Measurements from ENCODE around the gene USP6NL.

Gene USP6NL

GRCh38 chr10:11646450-11646849, 35.0 kb upstream of the USP6NL start:
- Histone ChIP-seq H2AFZ (ENCODE audit: low read depth, low read length) (no peak overlapping the region), H3K4me2 (ENCODE audit: insufficient read depth, low read length) (no peak overlapping the region), H3K27ac (ENCODE audit: low read length) (no peak overlapping the region), H3K4me3 (ENCODE audit: low read depth in 1 of 2, low read length in 2 of 2) (no peak overlapping the region), H4K20me1 (ENCODE audit: insufficient read depth, low read length) (no peaks in the 10 kb centered on the region), H3K27me3 (ENCODE audit: insufficient read depth, low read length, poor library complexity) (no peaks in the 10 kb centered on the region), H3K4me1 (ENCODE audit: insufficient read depth, low read length) (no peaks in the 10 kb centered on the region), H3K9me3 (ENCODE audit: insufficient read depth, low read length, severe bottlenecking) (no peaks in the 10 kb centered on the region), H3K36me3 (ENCODE audit: insufficient read depth, low read length) (no peaks in the 10 kb centered on the region), H3K79me2 (ENCODE audit: insufficient read depth, low read length) (no peaks in the 10 kb centered on the region), H3K9ac (ENCODE audit: low read depth, low read length) (no peak overlapping the region)
- DNase-seq (no peak), ATAC-seq (ENCODE audit: insufficient read depth, low read depth) (no peak)
- TF ChIP-seq EZH2 (IDR thresholded peaks at IDR 0.05; ENCODE audit: borderline replicate concordance, low read depth, low read length, severe bottlenecking) (no peak), CTCF (IDR thresholded peaks at IDR 0.05; ENCODE audit: borderline replicate concordance, extremely low read depth, low read length, poor library complexity, severe bottlenecking) (no peak)

- no peak overlapping the region for H3K27ac ChIP-seq (ENCODE audit: low read length)
- no peak overlapping the region for H3K4me2 ChIP-seq (ENCODE audit: insufficient read depth, low read length)
- no peak for DNase-seq
Measured at GRCh38 chr10:11643039-11643438, 31.6 kb upstream of the USP6NL start.

DNA sequence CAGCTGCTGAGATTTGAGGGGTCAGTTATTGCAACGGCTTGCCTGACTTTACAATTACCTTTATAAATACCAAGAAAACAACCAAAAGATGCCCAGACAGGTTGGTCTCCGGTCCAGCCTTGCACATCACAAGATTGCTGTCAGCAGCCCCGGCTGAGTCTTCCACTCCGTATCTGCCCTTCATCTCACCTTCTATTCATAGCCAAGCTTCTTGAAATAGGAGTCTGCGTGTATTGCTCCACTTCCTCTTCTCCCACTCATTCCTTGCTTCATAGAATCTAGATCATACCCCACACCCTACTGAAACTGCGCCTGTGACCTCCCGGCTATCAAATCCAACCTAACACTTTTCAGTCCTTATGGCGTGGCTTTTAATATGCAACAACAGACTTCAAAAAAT, 31.1 kb upstream of the USP6NL start:
- no peak overlapping the region for H3K4me2 ChIP-seq (ENCODE audit: insufficient read depth, low read length)
- DNase-seq, result no peak
- no peaks in the 10 kb centered on the region for H4K20me1 ChIP-seq (ENCODE audit: insufficient read depth, low read length)
- H2AFZ ChIP-seq (ENCODE audit: low read depth, low read length), result no peak overlapping the region
- H3K27ac ChIP-seq (ENCODE audit: low read length), result no peak overlapping the region
- no peaks in the 10 kb centered on the region for H3K4me1 ChIP-seq (ENCODE audit: insufficient read depth, low read length)
- no peaks in the 10 kb centered on the region for H3K79me2 ChIP-seq (ENCODE audit: insufficient read depth, low read length)
- TF ChIP-seq CTCF (IDR thresholded peaks at IDR 0.05; ENCODE audit: borderline replicate concordance, extremely low read depth, low read length, poor library complexity, severe bottlenecking) (no peak), EZH2 (IDR thresholded peaks at IDR 0.05; ENCODE audit: borderline replicate concordance, low read depth, low read length, severe bottlenecking) (no peak)
- no peaks in the 10 kb centered on the region for H3K27me3 ChIP-seq (ENCODE audit: insufficient read depth, low read length, poor library complexity)
- H3K4me3 ChIP-seq (ENCODE audit: low read depth in 1 of 2, low read length in 2 of 2), result no peak overlapping the region
- no peaks in the 10 kb centered on the region for H3K36me3 ChIP-seq (ENCODE audit: insufficient read depth, low read length)
- no peaks in the 10 kb centered on the region for H3K9me3 ChIP-seq (ENCODE audit: insufficient read depth, low read length, severe bottlenecking)
- no peak overlapping the region for H3K9ac ChIP-seq (ENCODE audit: low read depth, low read length)
- ATAC-seq (ENCODE audit: insufficient read depth, low read depth), result no peak

More at GRCh38 chr10:11643039-11643438, 31.6 kb upstream of the USP6NL start:
- no peaks in the 10 kb centered on the region for H3K36me3 ChIP-seq (ENCODE audit: insufficient read depth, low read length)
- no peak overlapping the region for H3K9ac ChIP-seq (ENCODE audit: low read depth, low read length)
- no peaks in the 10 kb centered on the region for H3K4me1 ChIP-seq (ENCODE audit: insufficient read depth, low read length)
- H3K27me3 ChIP-seq (ENCODE audit: insufficient read depth, low read length, poor library complexity), result no peaks in the 10 kb centered on the region
- no peak for ATAC-seq (ENCODE audit: insufficient read depth, low read depth)
- no peaks in the 10 kb centered on the region for H3K9me3 ChIP-seq (ENCODE audit: insufficient read depth, low read length, severe bottlenecking)
- TF ChIP-seq CTCF (IDR thresholded peaks at IDR 0.05; ENCODE audit: borderline replicate concordance, extremely low read depth, low read length, poor library complexity, severe bottlenecking) (no peak), EZH2 (IDR thresholded peaks at IDR 0.05; ENCODE audit: borderline replicate concordance, low read depth, low read length, severe bottlenecking) (no peak)
- no peak overlapping the region for H2AFZ ChIP-seq (ENCODE audit: low read depth, low read length)
- no peaks in the 10 kb centered on the region for H3K79me2 ChIP-seq (ENCODE audit: insufficient read depth, low read length)
- H3K4me3 ChIP-seq (ENCODE audit: low read depth in 1 of 2, low read length in 2 of 2), result no peak overlapping the region
- no peaks in the 10 kb centered on the region for H4K20me1 ChIP-seq (ENCODE audit: insufficient read depth, low read length)

Data from DND-41 (cell line).